ENCODE results near the gene TLL1.

Gene TLL1

GRCh38 chr4:166128403-166128802, 255.4 kb downstream of the TLL1 start:
- no peak for FAIRE-seq
- DNase-seq (ENCODE audit: insufficient read length, low spot score), result no peak

- FAIRE-seq, result no peak
- no peak for DNase-seq (ENCODE audit: insufficient read length, low spot score)
These were observed 261.2 kb downstream of the TLL1 start for GRCh38 chr4:166134285-166134684.

- FAIRE-seq (no peak), DNase-seq (ENCODE audit: insufficient read length, low spot score) (no peak)
These were observed 267.9 kb downstream of the TLL1 start for GRCh38 chr4:166140951-166141350.

GRCh38 chr4:166143227-166143626, 270.2 kb downstream of the TLL1 start:
- DNase-seq (ENCODE audit: insufficient read length, low spot score) (no peak), FAIRE-seq (no peak)

GRCh38 chr4:166144607-166145006, 271.6 kb downstream of the TLL1 start:
- FAIRE-seq, result no peak

GRCh38 chr4:166146806-166147540, 273.9 kb downstream of the TLL1 start:
- no peak for FAIRE-seq
- DNase-seq (ENCODE audit: insufficient read length, low spot score), result no peak

More at GRCh38 chr4:166144607-166145006, 271.6 kb downstream of the TLL1 start:
- DNase-seq (ENCODE audit: insufficient read length, low spot score), result no peak

All from GM19239 (cell line).